Cerebellar nuclear complex (tissue), 1 donor: ENCODE data around the gene ESYT3.
"Not testable (repeated sequence)": the region's sequence is repeated elsewhere in the genome, so short reads cannot be mapped to it uniquely, and the experiment has no call there.

ENCODE experiments used
- DNase-seq, 2 experiments: peaks; one replicate each; lab custom pipeline; 2025; lab: John Stamatoyannopoulos, UW

Gene ESYT3

GRCh38 chr3:138493804-138494606 lies 59.6 kb downstream of the ESYT3 start:
- DNase-seq = no peak

GRCh38 chr3:138494607-138494929 lies 60.2 kb downstream of the ESYT3 start:
- no peak for DNase-seq

- not testable (repeated sequence) for DNase-seq
Observed at GRCh38 chr3:138495638-138496037, 61.2 kb downstream of the ESYT3 start.

GRCh38 chr3:138496436-138496835 lies 62.0 kb downstream of the ESYT3 start:
- DNase-seq = no peak

- no peak for DNase-seq
Observed at GRCh38 chr3:138497021-138497420, 62.6 kb downstream of the ESYT3 start.

- no peak for DNase-seq
Observed at GRCh38 chr3:138497851-138498250, 63.4 kb downstream of the ESYT3 start.

- DNase-seq = no peak
Observed at GRCh38 chr3:138498991-138499390, 64.6 kb downstream of the ESYT3 start.

GRCh38 chr3:138507524-138507923 lies 73.1 kb downstream of the ESYT3 start:
- no peak for DNase-seq

- DNase-seq = no peak
Observed at GRCh38 chr3:138509586-138509985, 75.2 kb downstream of the ESYT3 start.

- DNase-seq = no peak
Observed at GRCh38 chr3:138511945-138512344, 77.5 kb downstream of the ESYT3 start.

- no peak for DNase-seq
Observed at GRCh38 chr3:138513090-138513843, 78.9 kb downstream of the ESYT3 start.

GRCh38 chr3:138521445-138521844 lies 87.0 kb downstream of the ESYT3 start:
- not testable (repeated sequence) for DNase-seq
